ENCODE data around the gene KIF3A.

The KIF3A gene

DNA sequence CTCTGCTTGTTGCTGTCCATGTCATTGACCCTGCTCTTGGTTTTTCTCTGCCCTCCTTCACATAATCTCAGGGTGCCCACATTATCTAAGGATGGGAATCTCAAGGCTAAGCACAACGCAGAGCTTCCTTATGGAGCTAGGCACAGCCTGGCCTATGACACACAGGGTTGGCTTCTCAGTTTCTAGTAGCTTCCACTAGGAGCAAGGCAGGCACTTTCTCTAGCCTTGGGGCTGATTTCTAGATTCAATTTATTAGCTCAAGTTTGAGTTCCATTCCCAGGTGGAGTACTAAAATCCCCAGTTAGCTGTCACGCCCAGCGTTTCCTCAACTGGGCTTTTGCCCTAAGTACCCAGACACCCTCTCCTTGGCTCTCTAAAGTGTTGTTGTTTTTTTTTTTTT is 51.2 kb downstream of the KIF3A start:
- Histone ChIP-seq H3K4me3 (IDR thresholded peaks at IDR 0.05; ENCODE audit: insufficient read depth, low read depth, low read length) (no peak overlapping the region), H3K79me2 (ENCODE audit: insufficient read depth, low read depth) (no peaks in the 10 kb centered on the region), H4K20me1 (ENCODE audit: insufficient read depth) (no peaks in the 10 kb centered on the region), H3K27ac (no peak overlapping the region), H3K9ac (no peak overlapping the region), H3K36me3 (ENCODE audit: insufficient read depth) (no peaks in the 10 kb centered on the region), H2AFZ (ENCODE audit: low read depth) (no peak overlapping the region), H3K4me1 (ENCODE audit: low read depth, poor library complexity, severe bottlenecking) (peaks cover 14% of the 10 kb centered on the region), H3K27me3 (ENCODE audit: insufficient read depth, low read depth) (no peaks in the 10 kb centered on the region), H3K4me2 (no peak overlapping the region)
- TF ChIP-seq, protein P1, sequence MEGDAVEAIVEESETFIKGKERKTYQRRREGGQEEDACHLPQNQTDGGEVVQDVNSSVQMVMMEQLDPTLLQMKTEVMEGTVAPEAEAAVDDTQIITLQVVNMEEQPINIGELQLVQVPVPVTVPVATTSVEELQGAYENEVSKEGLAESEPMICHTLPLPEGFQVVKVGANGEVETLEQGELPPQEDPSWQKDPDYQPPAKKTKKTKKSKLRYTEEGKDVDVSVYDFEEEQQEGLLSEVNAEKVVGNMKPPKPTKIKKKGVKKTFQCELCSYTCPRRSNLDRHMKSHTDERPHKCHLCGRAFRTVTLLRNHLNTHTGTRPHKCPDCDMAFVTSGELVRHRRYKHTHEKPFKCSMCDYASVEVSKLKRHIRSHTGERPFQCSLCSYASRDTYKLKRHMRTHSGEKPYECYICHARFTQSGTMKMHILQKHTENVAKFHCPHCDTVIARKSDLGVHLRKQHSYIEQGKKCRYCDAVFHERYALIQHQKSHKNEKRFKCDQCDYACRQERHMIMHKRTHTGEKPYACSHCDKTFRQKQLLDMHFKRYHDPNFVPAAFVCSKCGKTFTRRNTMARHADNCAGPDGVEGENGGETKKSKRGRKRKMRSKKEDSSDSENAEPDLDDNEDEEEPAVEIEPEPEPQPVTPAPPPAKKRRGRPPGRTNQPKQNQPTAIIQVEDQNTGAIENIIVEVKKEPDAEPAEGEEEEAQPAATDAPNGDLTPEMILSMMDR (conservative IDR thresholded peaks at IDR 0.05; ENCODE audit: low read depth, low read length) = no peak

DNA sequence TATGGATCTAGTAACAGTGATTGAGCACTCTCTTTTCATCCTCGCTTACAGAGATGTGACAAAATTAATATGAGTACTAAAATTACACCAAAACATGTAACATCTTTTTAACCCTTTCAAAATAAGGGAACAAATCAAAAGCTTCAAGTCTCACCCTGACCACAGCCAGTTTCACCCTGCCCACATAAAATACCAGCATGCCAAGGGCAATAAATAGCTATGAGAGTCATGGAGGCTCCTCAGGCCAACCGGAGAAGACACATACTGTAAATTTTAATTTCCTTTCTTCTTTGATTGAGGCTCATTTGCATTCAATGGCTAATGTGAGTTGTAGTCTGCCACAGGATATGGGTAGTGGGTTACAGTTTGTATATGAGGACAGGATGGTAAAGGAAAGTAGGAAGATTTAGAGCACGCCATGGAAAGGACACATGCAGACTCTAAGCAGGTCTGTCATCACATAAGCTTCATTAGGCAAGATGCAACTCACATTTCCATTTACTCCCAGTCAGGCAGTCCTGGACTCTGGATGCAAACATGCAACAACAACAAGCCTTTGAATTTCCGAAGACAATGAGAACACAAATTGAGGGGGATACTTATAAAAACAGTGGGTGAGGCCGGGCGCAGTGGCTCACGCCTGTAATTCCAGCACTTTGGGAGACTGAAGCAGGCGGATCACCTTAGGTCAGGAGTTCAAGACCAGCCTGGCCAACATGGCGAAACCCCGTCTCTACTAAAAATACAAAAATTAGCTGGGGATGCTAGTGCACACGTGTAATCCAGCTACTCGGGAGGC is 52.2 kb downstream of the KIF3A start:
- peak overlapping the region; percentile 54 for H3K4me2 ChIP-seq
- no peak overlapping the region for H3K9ac ChIP-seq
- no peaks in the 10 kb centered on the region for H3K36me3 ChIP-seq (ENCODE audit: insufficient read depth)
- H4K20me1 ChIP-seq (ENCODE audit: insufficient read depth) = no peaks in the 10 kb centered on the region
- H3K27me3 ChIP-seq (ENCODE audit: insufficient read depth, low read depth) = no peaks in the 10 kb centered on the region
- H2AFZ ChIP-seq (ENCODE audit: low read depth) = no peak overlapping the region
- H3K4me3 ChIP-seq (IDR thresholded peaks at IDR 0.05; ENCODE audit: insufficient read depth, low read depth, low read length) = no peak overlapping the region
- peaks cover 14% of the 10 kb centered on the region for H3K4me1 ChIP-seq (ENCODE audit: low read depth, poor library complexity, severe bottlenecking)
- no peaks in the 10 kb centered on the region for H3K79me2 ChIP-seq (ENCODE audit: insufficient read depth, low read depth)
- TF ChIP-seq, protein P1 (conservative IDR thresholded peaks at IDR 0.05; ENCODE audit: low read depth, low read length) = no peak
- H3K27ac ChIP-seq = no peak overlapping the region

DNA sequence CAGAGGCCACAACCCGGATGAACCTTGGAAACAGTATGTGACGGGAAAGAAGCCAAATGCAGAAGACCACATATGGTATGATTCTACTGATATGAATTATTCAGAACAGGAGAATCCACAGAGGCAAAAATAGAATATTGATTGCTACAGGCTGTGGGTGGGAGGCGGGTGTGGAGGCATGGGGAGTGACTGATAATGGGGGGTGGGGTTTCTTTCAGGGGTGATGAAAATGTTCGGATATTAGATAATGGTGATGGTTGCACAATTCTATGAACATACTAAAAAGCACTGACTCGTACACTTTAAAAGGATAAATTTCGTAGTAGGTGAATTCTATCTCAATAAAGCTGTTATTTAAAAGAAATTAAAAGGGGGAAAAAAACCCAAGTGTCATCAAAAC is 52.9 kb downstream of the KIF3A start:
- H3K4me2 ChIP-seq = peak overlapping the region; percentile 54; the same call in 1 of the 2 replicates
- H3K79me2 ChIP-seq (ENCODE audit: insufficient read depth, low read depth) = no peaks in the 10 kb centered on the region
- peaks cover 14% of the 10 kb centered on the region for H3K4me1 ChIP-seq (ENCODE audit: low read depth, poor library complexity, severe bottlenecking)
- no peaks in the 10 kb centered on the region for H3K27me3 ChIP-seq (ENCODE audit: insufficient read depth, low read depth)
- no peaks in the 10 kb centered on the region for H4K20me1 ChIP-seq (ENCODE audit: insufficient read depth)
- TF ChIP-seq, protein P1 (conservative IDR thresholded peaks at IDR 0.05; ENCODE audit: low read depth, low read length) = no peak
- H3K36me3 ChIP-seq (ENCODE audit: insufficient read depth) = no peaks in the 10 kb centered on the region
- H3K27ac ChIP-seq = no peak overlapping the region
- no peak overlapping the region for H2AFZ ChIP-seq (ENCODE audit: low read depth)
- no peak overlapping the region for H3K9ac ChIP-seq
- H3K4me3 ChIP-seq (IDR thresholded peaks at IDR 0.05; ENCODE audit: insufficient read depth, low read depth, low read length) = no peak overlapping the region

DNA sequence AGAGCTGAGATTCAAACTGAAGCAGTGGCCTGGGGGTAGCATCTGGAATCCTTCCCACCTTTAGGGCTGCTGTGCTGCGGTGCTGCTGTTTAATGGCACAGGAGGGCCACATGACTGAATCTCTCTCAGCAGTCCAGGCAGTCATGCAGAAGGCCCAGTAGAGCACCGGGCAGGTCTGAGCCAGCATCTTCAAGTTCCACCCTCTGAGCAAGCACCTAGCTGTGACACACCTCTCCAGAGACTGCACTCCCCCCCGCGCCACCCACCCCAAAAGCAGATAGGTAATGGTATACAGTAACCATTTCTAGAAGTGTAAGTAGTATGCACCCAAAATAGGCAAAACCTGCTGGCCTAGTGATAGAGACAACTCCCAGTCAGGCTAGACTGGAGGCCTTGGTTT is 55.4 kb downstream of the KIF3A start:
- Histone ChIP-seq H3K4me3 (IDR thresholded peaks at IDR 0.05; ENCODE audit: insufficient read depth, low read depth, low read length) (no peak overlapping the region), H3K4me2 (no peak overlapping the region), H3K36me3 (ENCODE audit: insufficient read depth) (no peaks in the 10 kb centered on the region), H3K27ac (no peak overlapping the region), H3K4me1 (ENCODE audit: low read depth, poor library complexity, severe bottlenecking) (peaks cover 14% of the 10 kb centered on the region), H3K27me3 (ENCODE audit: insufficient read depth, low read depth) (no peaks in the 10 kb centered on the region), H3K79me2 (ENCODE audit: insufficient read depth, low read depth) (no peaks in the 10 kb centered on the region), H3K9ac (no peak overlapping the region), H4K20me1 (ENCODE audit: insufficient read depth) (no peaks in the 10 kb centered on the region), H2AFZ (ENCODE audit: low read depth) (no peak overlapping the region)
- TF ChIP-seq, protein P1 (conservative IDR thresholded peaks at IDR 0.05; ENCODE audit: low read depth, low read length) = no peak
